B cell (primary cell): ENCODE data around the gene POLD1. TPM values are rescaled to one million over a fixed set of nuclear protein-coding genes. Genes with fewer than 3 reads are reported as not detected.

Experiments
- ATAC-seq: fragments of 200-7000 bp; cut with Tn5 transposase; one replicate; pipeline ENCODE4 v1.10.0; 2021; ENCODE audit warnings: low read depth, mild to moderate bottlenecking, moderate number of reproducible peaks, moderate library complexity
- CTCF ChIA-PET: fragments of 350-600 bp; sonication (Branson Sonifier 250); formaldehyde crosslinking; loops from one replicate; lab custom pipeline; 2021; ENCODE audit warnings: antibody characterized with exemption, inconsistent platforms; lab: Charles Lee
- POLR2A ChIA-PET: fragments of 350-600 bp; sonication (Branson Sonifier 250); formaldehyde crosslinking; loops from one replicate; lab custom pipeline; 2021; ENCODE audit warnings: antibody characterized with exemption; lab: Charles Lee
- DNase-seq: peaks from one replicate; pipeline ENCODE4 v3.0.0; 2013
- H2AFZ ChIP-seq: 2 replicates; pipeline ENCODE4 v1.6.1; 2012; ENCODE audit warnings: mild to moderate bottlenecking, low read depth, low read length; ENCODE audit not compliant: insufficient read depth, poor library complexity, severe bottlenecking
- H3K27ac ChIP-seq, 2 donors: 1 replicate in 1 of 2; 2 replicates in 1 of 2; pipeline ENCODE4 v1.5.1; 2012 to 2013; ENCODE audit warnings: low read length in 2 of 2, mild to moderate bottlenecking in 2 of 2, moderate library complexity in 1 of 2
- H3K27me3 ChIP-seq, 4 experiments: fragments of 200-600 bp in 1 of 4; sonication (generic) in 1 of 4; replicated peaks in 1 of 4; 1 replicate in 2 of 4; 2 replicates in 2 of 4; pipeline versions ENCODE4 v1.6.1 to v1.7.0; 2013 to 2016; ENCODE audit warnings: low read length in 3 of 4, mild to moderate bottlenecking in 2 of 4, mixed read lengths in 1 of 4, moderate library complexity in 1 of 4; ENCODE audit not compliant: insufficient read depth in 4 of 4, control insufficient read depth in 3 of 4; ENCODE audit errors: control extremely low read depth in 1 of 4
- H3K36me3 ChIP-seq, 2 experiments: replicated peaks in 1 of 2; 1 replicate in 1 of 2; 2 replicates in 1 of 2; pipeline versions ENCODE4 v1.6.1 to v1.7.1; 2013; ENCODE audit warnings: low read length in 1 of 2; ENCODE audit not compliant: insufficient read depth in 2 of 2, control insufficient read depth in 1 of 2; ENCODE audit errors: control extremely low read depth in 1 of 2, extremely low read depth in 1 of 2
- H3K4me1 ChIP-seq, 2 donors: fragments of 200-600 bp in 1 of 2; sonication (generic) in 1 of 2; 1 replicate in 1 of 2; 2 replicates in 1 of 2; pipeline versions ENCODE4 v1.5.1 to v1.6.1; 2013 to 2017; ENCODE audit warnings: low read length in 2 of 2; ENCODE audit not compliant: control insufficient read depth in 2 of 2, insufficient read depth in 2 of 2
- H3K4me2 ChIP-seq: replicated peaks from 2 replicates; pipeline ENCODE3; 2012; ENCODE audit warnings: mild to moderate bottlenecking, low read depth, low read length; ENCODE audit not compliant: poor library complexity, severe bottlenecking
- H3K4me3 ChIP-seq, 5 experiments: fragments of 200-600 bp in 1 of 5; sonication (generic) in 1 of 5; 1 replicate in 3 of 5; 2 replicates in 2 of 5; pipeline versions ENCODE4 v1.5.1 to v1.7.0; 2011 to 2016; ENCODE audit warnings: low read length in 4 of 5, mild to moderate bottlenecking in 4 of 5, low read depth in 2 of 5, control low read depth in 1 of 5, moderate library complexity in 1 of 5; ENCODE audit not compliant: insufficient read depth in 1 of 5; ENCODE audit errors: control extremely low read depth in 1 of 5, extremely low read depth in 1 of 5
- H3K79me2 ChIP-seq: fragments of 200-600 bp; sonication (generic); one replicate; pipeline ENCODE4 v1.6.0; 2016; ENCODE audit warnings: low read length; ENCODE audit not compliant: control insufficient read depth, insufficient read depth
- H3K9ac ChIP-seq: fragments of 200-600 bp; sonication (generic); 2 replicates; pipeline ENCODE4 v1.6.1; 2017; ENCODE audit warnings: mild to moderate bottlenecking, low read length, moderate library complexity
- H3K9me3 ChIP-seq, 3 donors: one replicate each; pipeline versions ENCODE4 v1.6.1 to v1.7.1; 2013; ENCODE audit warnings: low read length in 2 of 3; ENCODE audit not compliant: control insufficient read depth in 2 of 3, insufficient read depth in 1 of 3; ENCODE audit errors: control extremely low read depth in 1 of 3
- H4K20me1 ChIP-seq: 2 replicates; pipeline ENCODE4 v1.6.0; 2012; ENCODE audit warnings: mild to moderate bottlenecking, low read length; ENCODE audit not compliant: insufficient read depth, control insufficient read depth, poor library complexity, severe bottlenecking
- H3K27ac Mint-ChIP-seq: one replicate; pipeline ENCODE4 v1.8.0; 2021; ENCODE audit warnings: mixed read lengths
- H3K27me3 Mint-ChIP-seq: one replicate; pipeline ENCODE4 v1.8.0; 2021; ENCODE audit warnings: mixed read lengths
- H3K4me1 Mint-ChIP-seq: one replicate; pipeline ENCODE4 v1.8.0; 2021; ENCODE audit warnings: mixed read lengths
- H3K4me3 Mint-ChIP-seq: one replicate; pipeline ENCODE4 v1.8.0; 2021; ENCODE audit warnings: mixed read lengths
- H3K9me3 Mint-ChIP-seq: one replicate; pipeline ENCODE4 v1.8.0; 2022; ENCODE audit warnings: mixed read lengths; ENCODE audit not compliant: insufficient read depth
- EZH2 ChIP-seq: IDR thresholded peaks from 2 replicates; pipeline ENCODE4 v1.6.1; 2012; ENCODE audit warnings: borderline replicate concordance, low read depth, mild to moderate bottlenecking, moderate library complexity, low read length; ENCODE audit not compliant: insufficient read depth, poor library complexity, severe bottlenecking
- WGBS: methylation state at CpG from one replicate; pipeline ENCODE4 v1.1.5; 2013; ENCODE audit warnings: missing lambda C conversion rate; ENCODE audit not compliant: insufficient coverage; 5-methylcytosine and 5-hydroxymethylcytosine counted together
- intact Hi-C: fragments of 100-400 bp; cut with micrococcal nuclease; formaldehyde crosslinking; loops from one replicate; pipeline ENCODE4 v1.10.0; 2022
- polyA plus RNA-seq: library from polyadenylated mRNA; depleted of rRNA; stranded (reverse); fragments of >200 nt; gene quantifications from 2 replicates; pipeline ENCODE4 v1.2.3, GENCODE V29; 2012
- total RNA-seq, 2 donors: library from RNA; stranded (reverse); fragments of 120-200 nt in 1 of 2; gene quantifications; 1 replicate in 1 of 2; 2 replicates in 1 of 2; pipeline versions ENCODE4 v1.2.3 to v1.2.4, GENCODE V29; 2013 to 2022
- TF ChIP-seq, protein P1 (sequence below): fragments of 200-600 bp; IDR thresholded peaks from one replicate; pipeline ENCODE4 v1.8.0; 2022; ENCODE audit warnings: antibody characterized with exemption, mild to moderate bottlenecking

POLD1 gene
- total and polyA plus RNA-seq, 2 donors (not counting 1 experiment from before 2014, with no cell fraction given) = 43.6 to 65.2 TPM

GRCh38 chr19:50457300-50457699 lies 73.2 kb downstream of the POLD1 start:
- ATAC-seq (no peak), DNase-seq (no peak)
- Histone ChIP-seq H3K36me3 (no peaks in the 10 kb centered on the region), H3K9ac (no peak overlapping the region), H3K9me3 (no peaks in the 10 kb centered on the region), H3K79me2 (no peaks in the 10 kb centered on the region), H2AFZ (no peak overlapping the region), H4K20me1 (no peaks in the 10 kb centered on the region), H3K4me2 (no peak overlapping the region), H3K4me1 (peaks cover 21 to 26% of the 10 kb centered on the region in 2 donors), H3K27me3 (no peaks in the 10 kb centered on the region), H3K27ac (no peak overlapping the region), H3K4me3 (no peak overlapping the region)
- WGBS = 94% methylated on average over 4 of the region's 5 CpGs
- Mint-ChIP-seq H3K9me3 (no peaks in the 10 kb centered on the region), H3K4me1 (peaks cover 18% of the 10 kb centered on the region), H3K27ac (no peak overlapping the region), H3K4me3 (no peak overlapping the region), H3K27me3 (no peaks in the 10 kb centered on the region)
- ChIA-PET CTCF (interaction anchor here (0.9 to 1.2 kb wide), 2 partner anchors 89 to 110 kb away, joined by 4 to 5 read pairs; no protein-coding TSS in a partner anchor), POLR2A (interaction anchor here (0.5 to 0.7 kb wide), 2 partner anchors 41 to 148 kb away, joined by 4 to 5 read pairs; no protein-coding TSS in a partner anchor)
- intact Hi-C loops = no loop called here
- TF ChIP-seq EZH2 = no peak
- TF ChIP-seq, protein P1, sequence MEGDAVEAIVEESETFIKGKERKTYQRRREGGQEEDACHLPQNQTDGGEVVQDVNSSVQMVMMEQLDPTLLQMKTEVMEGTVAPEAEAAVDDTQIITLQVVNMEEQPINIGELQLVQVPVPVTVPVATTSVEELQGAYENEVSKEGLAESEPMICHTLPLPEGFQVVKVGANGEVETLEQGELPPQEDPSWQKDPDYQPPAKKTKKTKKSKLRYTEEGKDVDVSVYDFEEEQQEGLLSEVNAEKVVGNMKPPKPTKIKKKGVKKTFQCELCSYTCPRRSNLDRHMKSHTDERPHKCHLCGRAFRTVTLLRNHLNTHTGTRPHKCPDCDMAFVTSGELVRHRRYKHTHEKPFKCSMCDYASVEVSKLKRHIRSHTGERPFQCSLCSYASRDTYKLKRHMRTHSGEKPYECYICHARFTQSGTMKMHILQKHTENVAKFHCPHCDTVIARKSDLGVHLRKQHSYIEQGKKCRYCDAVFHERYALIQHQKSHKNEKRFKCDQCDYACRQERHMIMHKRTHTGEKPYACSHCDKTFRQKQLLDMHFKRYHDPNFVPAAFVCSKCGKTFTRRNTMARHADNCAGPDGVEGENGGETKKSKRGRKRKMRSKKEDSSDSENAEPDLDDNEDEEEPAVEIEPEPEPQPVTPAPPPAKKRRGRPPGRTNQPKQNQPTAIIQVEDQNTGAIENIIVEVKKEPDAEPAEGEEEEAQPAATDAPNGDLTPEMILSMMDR = no peak

DNA sequence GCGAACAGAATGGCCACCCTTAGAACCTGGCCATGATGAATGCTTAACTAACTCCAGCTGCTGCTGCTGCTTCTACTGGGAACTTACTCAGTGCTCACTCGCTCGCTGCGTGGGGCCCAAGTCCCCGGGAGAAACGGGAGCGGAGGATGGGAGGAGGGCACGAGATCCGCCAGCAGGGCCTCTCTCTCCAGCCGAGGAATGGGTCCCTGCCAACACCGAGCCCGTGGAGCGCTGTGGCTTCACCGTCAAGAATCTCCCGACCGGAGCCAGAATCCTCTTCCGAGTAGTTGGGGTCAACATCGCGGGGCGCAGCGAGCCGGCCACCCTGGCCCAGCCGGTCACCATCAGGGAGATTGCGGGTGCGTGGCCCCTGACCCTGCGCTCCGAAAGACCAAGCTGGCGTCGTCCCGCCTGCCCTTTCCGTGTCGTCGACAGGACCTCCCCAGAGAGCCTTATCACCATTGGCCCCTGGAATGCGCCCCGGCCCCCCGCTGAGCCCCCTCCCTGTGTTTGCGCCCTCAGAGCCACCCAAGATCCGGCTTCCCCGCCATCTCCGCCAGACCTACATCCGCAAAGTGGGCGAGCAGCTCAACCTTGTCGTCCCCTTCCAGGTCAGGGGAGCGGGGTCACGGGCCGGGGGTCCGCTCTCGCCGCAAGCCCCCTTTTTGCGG lies 74.4 kb downstream of the POLD1 start:
- DNase-seq (no peak), ATAC-seq (no peak)
- H4K20me1 ChIP-seq = no peaks in the 10 kb centered on the region
- no peak overlapping the region for H3K9ac ChIP-seq
- H3K4me2 ChIP-seq = peak overlapping the region; percentile 49
- H3K27me3 Mint-ChIP-seq = no peaks in the 10 kb centered on the region
- peaks cover 21 to 26% of the 10 kb centered on the region in 2 donors for H3K4me1 ChIP-seq
- no peaks in the 10 kb centered on the region for H3K9me3 ChIP-seq
- intact Hi-C loops = no loop called here
- CTCF ChIA-PET = interaction anchor here (0.7 to 1.2 kb wide), 2 partner anchors 90 to 208 kb away, joined by 3 to 4 read pairs; no protein-coding TSS in a partner anchor
- no peaks in the 10 kb centered on the region for H3K79me2 ChIP-seq
- no peaks in the 10 kb centered on the region for H3K9me3 Mint-ChIP-seq
- H3K4me3 ChIP-seq = no peak overlapping the region
- H3K27me3 ChIP-seq = no peaks in the 10 kb centered on the region
- H3K4me3 Mint-ChIP-seq = peak overlapping the region; percentile 45
- peak overlapping the region; percentile 50 for H2AFZ ChIP-seq
- H3K27ac Mint-ChIP-seq = peak overlapping the region; percentile 63
- POLR2A ChIA-PET = interaction anchor here (0.6 to 1.1 kb wide), 2 partner anchors 17 to 28 kb away, joined by 3 to 4 read pairs; no protein-coding TSS in a partner anchor
- TF ChIP-seq EZH2 = no peak
- TF ChIP-seq, protein P1 = no peak
- peaks cover 18% of the 10 kb centered on the region for H3K4me1 Mint-ChIP-seq
- WGBS = 51% methylated on average over 49 of the region's 50 CpGs
- H3K36me3 ChIP-seq = no peaks in the 10 kb centered on the region
- H3K27ac ChIP-seq = no peak overlapping the region
